Measurements from ENCODE around the gene SEMA3G.

The SEMA3G gene

GRCh38 chr3:52472239-52473000 lies 27.5 kb upstream of the SEMA3G start:
- TF ChIP-seq CTCF (IDR thresholded peaks at IDR 0.05; ENCODE audit: insufficient read depth, low read length, poor library complexity, severe bottlenecking), result no peak
- H3K36me3 ChIP-seq (ENCODE audit: control insufficient read depth, insufficient read depth, low read length), result peaks cover 25% of the 10 kb centered on the region
- no peak for DNase-seq (ENCODE audit: extremely low read depth, insufficient read length)
- no peak overlapping the region for H3K4me3 ChIP-seq (replicated peaks; ENCODE audit: low read depth, low read length)
- H3K27me3 ChIP-seq (replicated peaks; ENCODE audit: control insufficient read depth, insufficient read depth, low read length), result no peaks in the 10 kb centered on the region

DNA sequence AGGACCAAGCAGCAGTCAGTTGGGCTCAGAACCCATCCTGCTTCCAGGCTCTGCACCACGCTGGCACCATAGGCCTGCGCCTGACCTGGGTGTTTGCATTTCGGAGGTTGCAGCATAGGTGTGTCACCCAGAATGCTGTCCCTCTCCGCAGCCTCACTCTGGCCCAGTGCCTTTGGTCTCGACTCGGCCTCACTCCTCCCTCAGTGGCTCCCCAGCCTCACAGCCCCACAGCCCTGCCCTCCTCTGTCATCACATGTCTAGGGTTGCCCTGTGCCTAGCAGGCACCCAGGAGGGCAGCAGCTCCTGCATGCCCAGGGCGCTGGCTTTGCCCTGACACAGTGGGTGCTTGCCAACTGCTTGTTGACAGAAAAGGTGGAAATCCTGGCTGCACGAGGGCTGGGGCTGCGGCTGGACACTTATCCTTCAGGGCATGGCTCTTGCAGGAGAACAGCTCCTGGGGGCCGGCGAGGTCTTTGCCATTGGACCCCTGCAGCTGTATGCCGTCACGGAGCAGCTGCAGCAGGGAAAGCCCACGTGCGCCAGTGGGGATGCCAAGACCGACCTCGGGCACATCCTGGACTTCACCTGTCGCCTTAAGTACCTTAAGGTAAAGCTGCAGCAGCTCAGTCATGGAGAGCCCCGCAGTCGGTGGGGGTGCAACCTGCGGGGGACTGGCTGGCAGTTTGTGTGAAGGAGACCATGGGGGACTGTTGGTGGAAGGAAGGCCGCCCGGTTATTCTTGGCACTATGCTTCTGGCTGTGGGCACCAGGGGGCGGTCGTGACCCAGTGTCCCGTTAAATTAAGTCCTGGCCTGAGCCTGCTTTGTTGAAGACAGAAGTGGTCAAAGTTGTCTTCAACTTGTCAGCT lies 26.7 kb upstream of the SEMA3G start:
- H3K36me3 ChIP-seq (ENCODE audit: control insufficient read depth, insufficient read depth, low read length), result peaks cover 26% of the 10 kb centered on the region

GRCh38 chr3:52470920-52471319 lies 26.0 kb upstream of the SEMA3G start:
- H3K27me3 ChIP-seq (replicated peaks; ENCODE audit: control insufficient read depth, insufficient read depth, low read length), result no peaks in the 10 kb centered on the region
- no peak for TF ChIP-seq CTCF (IDR thresholded peaks at IDR 0.05; ENCODE audit: insufficient read depth, low read length, poor library complexity, severe bottlenecking)
- no peak for DNase-seq (ENCODE audit: extremely low read depth, insufficient read length)
- H3K36me3 ChIP-seq (ENCODE audit: control insufficient read depth, insufficient read depth, low read length), result peaks cover 27% of the 10 kb centered on the region
- H3K4me3 ChIP-seq (replicated peaks; ENCODE audit: low read depth, low read length), result no peak overlapping the region

More for the DNA sequence above, 26.7 kb upstream of the SEMA3G start:
- Histone ChIP-seq H3K4me3 (replicated peaks; ENCODE audit: low read depth, low read length) (no peak overlapping the region), H3K27me3 (replicated peaks; ENCODE audit: control insufficient read depth, insufficient read depth, low read length) (no peaks in the 10 kb centered on the region)
- peak; percentile 74 for TF ChIP-seq CTCF (IDR thresholded peaks at IDR 0.05; ENCODE audit: insufficient read depth, low read length, poor library complexity, severe bottlenecking)
- DNase-seq (ENCODE audit: extremely low read depth, insufficient read length), result peak; percentile 30

GRCh38 chr3:52469001-52469400 lies 24.1 kb upstream of the SEMA3G start:
- TF ChIP-seq CTCF (IDR thresholded peaks at IDR 0.05; ENCODE audit: insufficient read depth, low read length, poor library complexity, severe bottlenecking), result no peak
- no peak for DNase-seq (ENCODE audit: extremely low read depth, insufficient read length)
- no peaks in the 10 kb centered on the region for H3K27me3 ChIP-seq (replicated peaks; ENCODE audit: control insufficient read depth, insufficient read depth, low read length)
- H3K4me3 ChIP-seq (replicated peaks; ENCODE audit: low read depth, low read length), result no peak overlapping the region
- peaks cover 29% of the 10 kb centered on the region for H3K36me3 ChIP-seq (ENCODE audit: control insufficient read depth, insufficient read depth, low read length)

- TF ChIP-seq CTCF (IDR thresholded peaks at IDR 0.05; ENCODE audit: insufficient read depth, low read length, poor library complexity, severe bottlenecking), result no peak
- no peak for DNase-seq (ENCODE audit: extremely low read depth, insufficient read length)
Measured at GRCh38 chr3:52468336-52468735, 23.4 kb upstream of the SEMA3G start.

More at GRCh38 chr3:52468336-52468735, 23.4 kb upstream of the SEMA3G start:
- H3K4me3 ChIP-seq (replicated peaks; ENCODE audit: low read depth, low read length), result no peak overlapping the region
- no peaks in the 10 kb centered on the region for H3K27me3 ChIP-seq (replicated peaks; ENCODE audit: control insufficient read depth, insufficient read depth, low read length)
- H3K36me3 ChIP-seq (ENCODE audit: control insufficient read depth, insufficient read depth, low read length), result peaks cover 26% of the 10 kb centered on the region

Data from GM06990 (cell line).